GM12878 (cell line): ENCODE results near the gene ABCA4. TPM values are rescaled to one million over a fixed set of nuclear protein-coding genes. Genes with fewer than 3 reads are reported as not detected.

Experiments
- ATAC-seq: fragments of 200-7000 bp; cut with Tn5 transposase; 3 replicates; pipeline ENCODE4 v1.9.1; 2020; ENCODE audit warnings: mild to moderate bottlenecking, moderate library complexity
- BruUV-seq: library from RNA; stranded (reverse); fragments of 400-500 nt; replicated peaks from 2 replicates; lab custom pipeline; 2021; lab: Mats Ljungman, UMichigan
- CTCF ChIA-PET: fragments of 300-600 bp; sonication (Branson Sonifier 250); formaldehyde crosslinking; extraction: SDS; loops from one replicate; lab custom pipeline; 2021; ENCODE audit warnings: inconsistent platforms; lab: Yijun Ruan, JAX
- POLR2A ChIA-PET: fragments of 350-600 bp; formaldehyde crosslinking; extraction: SDS; loops from one replicate; lab custom pipeline; 2021; ENCODE audit warnings: inconsistent platforms; lab: Charles Lee
- RAD21 ChIA-PET: fragments of 300-600 bp; sonication (Branson Sonifier 250); formaldehyde crosslinking; loops from one replicate; lab custom pipeline; 2023; ENCODE audit warnings: antibody characterized with exemption; ENCODE audit not compliant: unreplicated experiment; lab: Charles Lee
- SMC1A ChIA-PET: fragments of 300-600 bp; sonication (Branson Sonifier 250); formaldehyde crosslinking; loops from one replicate; lab custom pipeline; 2023; ENCODE audit not compliant: unreplicated experiment, uncharacterized antibody; lab: Charles Lee
- DNase-seq: peaks from one replicate; pipeline ENCODE4 v3.0.0-alpha.2; 2011; ENCODE audit warnings: low read depth, low spot score
- FAIRE-seq: peaks from 3 replicates; lab custom pipeline; 2011; peaks lifted over from hg19 to GRCh38; lab: Jason Lieb, UNC
- H2AFZ ChIP-seq: 2 replicates; pipeline ENCODE4 v1.6.0; 2011; ENCODE audit warnings: low read depth, low read length, control low read depth; ENCODE audit not compliant: control insufficient read depth
- H3K27ac ChIP-seq: 2 replicates; pipeline ENCODE4 v1.5.1; 2011; ENCODE audit warnings: control low read depth; ENCODE audit not compliant: control insufficient read depth, insufficient read depth
- H3K27me3 ChIP-seq, 2 experiments: replicated peaks in 1 of 2; 2 replicates each; pipeline versions ENCODE4 v1.6.0 to v1.6.1; 2011; ENCODE audit warnings: low read length in 1 of 2; ENCODE audit not compliant: control insufficient read depth in 2 of 2, insufficient read depth in 2 of 2
- H3K36me3 ChIP-seq, 2 experiments: 2 replicates each; pipeline ENCODE4 v1.5.1; 2011; ENCODE audit warnings: low read length in 1 of 2; ENCODE audit not compliant: control insufficient read depth in 2 of 2, insufficient read depth in 2 of 2
- H3K4me1 ChIP-seq: 2 replicates; pipeline ENCODE4 v1.6.1; 2011; ENCODE audit warnings: mild to moderate bottlenecking, low read length, moderate library complexity, mixed read lengths; ENCODE audit not compliant: control insufficient read depth, insufficient read depth
- H3K4me2 ChIP-seq: 2 replicates; pipeline ENCODE4 v1.6.0; 2011; ENCODE audit warnings: control low read depth; ENCODE audit not compliant: control insufficient read depth, insufficient read depth
- H3K4me3 ChIP-seq: fragments of 200-600 bp; sonication (generic); 2 replicates; pipeline ENCODE4 v1.5.1; 2016
- H3K79me2 ChIP-seq: 2 replicates; pipeline ENCODE4 v1.6.0; 2011; ENCODE audit warnings: low read length; ENCODE audit not compliant: control insufficient read depth, insufficient read depth
- H3K9ac ChIP-seq: 2 replicates; pipeline ENCODE4 v1.8.0; 2011; ENCODE audit warnings: low read length, control low read depth, mixed read lengths; ENCODE audit not compliant: control insufficient read depth, insufficient read depth
- H3K9me3 ChIP-seq: replicated peaks from 3 replicates; pipeline ENCODE4 v1.5.1; 2011; ENCODE audit warnings: mild to moderate bottlenecking, low read length; ENCODE audit not compliant: control insufficient read depth, insufficient read depth
- H4K20me1 ChIP-seq: 2 replicates; pipeline ENCODE4 v1.6.0; 2011; ENCODE audit not compliant: control insufficient read depth, insufficient read depth
- CBX3 ChIP-seq: fragments of 200-600 bp; sonication (generic); IDR thresholded peaks from 2 replicates; pipeline ENCODE4 v1.6.1; 2016; ENCODE audit warnings: low read depth, borderline replicate concordance
- ELK1 ChIP-seq: IDR thresholded peaks from 2 replicates; pipeline ENCODE4 v1.6.1; 2012; ENCODE audit warnings: low read depth, low read length, improper control_type of control experiment
- HDGF ChIP-seq: fragments of 450-650 bp; IDR thresholded peaks from 2 replicates; pipeline ENCODE4 v1.6.1; 2016; ENCODE audit warnings: antibody characterized with exemption
- POLR2A ChIP-seq: IDR thresholded peaks from 2 replicates; pipeline ENCODE4 v1.6.1; 2011; ENCODE audit warnings: low read depth, mild to moderate bottlenecking, low read length
- SMAD1 ChIP-seq: fragments of 450-650 bp; IDR thresholded peaks from 2 replicates; pipeline ENCODE4 v1.6.1; 2018; ENCODE audit warnings: mild to moderate bottlenecking, low read depth; ENCODE audit not compliant: partially characterized antibody
- ZBTB4 ChIP-seq: fragments of 450-650 bp; formaldehyde crosslinking; IDR thresholded peaks from 2 replicates; pipeline ENCODE4 v1.4.0; 2022; ENCODE audit warnings: mild to moderate bottlenecking, moderate library complexity
- ZNF207 ChIP-seq: fragments of 450-650 bp; IDR thresholded peaks from 2 replicates; pipeline ENCODE4 v1.6.1; 2014; ENCODE audit warnings: antibody characterized with exemption, mild to moderate bottlenecking, borderline replicate concordance
- ZNF687 ChIP-seq: fragments of 450-650 bp; IDR thresholded peaks from 2 replicates; pipeline ENCODE4 v1.6.1; 2017; ENCODE audit warnings: mild to moderate bottlenecking, moderate library complexity
- WGBS: methylation state at CpG from one replicate; pipeline ENCODE4 v1.1.6; 2016; ENCODE audit warnings: low lambda C conversion rate; ENCODE audit not compliant: insufficient replicate concordance, insufficient coverage; ENCODE audit errors: missing lambda C conversion rate; 5-methylcytosine and 5-hydroxymethylcytosine counted together
- in situ Hi-C: fragments of 300-500 bp; cut with MboI; formaldehyde crosslinking; loops from 9 replicates; pipeline ENCODE4 v1.14.3; 2018; ENCODE audit warnings: mixed read lengths
- intact Hi-C: fragments of 100-400 bp; cut with micrococcal nuclease; formaldehyde crosslinking; loops from one replicate; pipeline ENCODE4 v1.14.2; 2022; ENCODE audit not compliant: unreplicated experiment
- polyA plus RNA-seq, 11 experiments: library from polyadenylated mRNA; depleted of rRNA in 4 of 11; unstranded in 6 of 11; stranded (reverse) in 5 of 11; fragments of >200 nt; fragmentation: Nextera tagmentation in 4 of 11; fragmentation: Illumina TruSeq in 1 of 11; extraction: Ambion mirVana in 4 of 11; extraction: Trizol in 1 of 11; gene quantifications; 1 replicate in 1 of 11; 2 replicates in 10 of 11; pipeline versions ENCODE4 v1.2.1 to v1.2.3, GENCODE V29; 2011 to 2016; ENCODE audit warnings: inconsistent platforms in 2 of 11, missing spikeins in 2 of 11, low read depth in 1 of 11
- total RNA-seq, 4 experiments: library from RNA; depleted of rRNA in 3 of 4; stranded (reverse); fragments of >200 nt in 3 of 4; fragmentation: Illumina TruSeq in 1 of 4; extraction: Trizol in 1 of 4; gene quantifications; 2 replicates each; pipeline versions ENCODE4 v1.2.1 to v1.2.3, GENCODE V29; 2013 to 2021

ABCA4 gene
- total and polyA plus RNA-seq, 10 of the 15 experiments (the other 5 are each of a cell fraction or from before 2014, with no cell fraction given), result 0.03 to 0.28 (median 0.11) TPM; not detected in 3

GRCh38 chr1:94143809-94144176 lies 22.8 kb upstream of the ABCA4 start:
- Histone ChIP-seq H3K27me3 (no peaks in the 10 kb centered on the region; a peak in 1 of 4 replicates), H3K27ac (no peak overlapping the region), H3K9me3 (no peaks in the 10 kb centered on the region), H3K4me1 (no peaks in the 10 kb centered on the region), H3K9ac (no peak overlapping the region)
- intact Hi-C loops, result no loop called here
- SMC1A ChIA-PET, result no interaction called here
- TF ChIP-seq ZNF687 (no peak), POLR2A (no peak)
- TF ChIP-seq, all 136 proteins: peak for 0
- Histone ChIP-seq H2AFZ (no peak overlapping the region), H3K4me2 (no peak overlapping the region), H3K36me3 (no peaks in the 10 kb centered on the region), H3K4me3 (no peak overlapping the region), H3K79me2 (no peaks in the 10 kb centered on the region), H4K20me1 (no peaks in the 10 kb centered on the region)
- no peak for FAIRE-seq
- no TSS peak for BruUV-seq
- ATAC-seq, result no peak
- in situ Hi-C loops, result no loop called here
- ChIA-PET RAD21 (no interaction called here), CTCF (interaction anchor here (1.1 kb wide), 1 partner anchor 11 kb away, joined by 3 read pairs; no protein-coding TSS in a partner anchor), POLR2A (no interaction called here)
- DNase-seq, result no peak

- intact Hi-C loops (no loop called here), in situ Hi-C loops (no loop called here)
- WGBS, result 3% methylated on average over 2 of the region's 2 CpGs
- no peak overlapping the region for H3K27ac ChIP-seq
- no peak overlapping the region for H3K9ac ChIP-seq
- ChIA-PET POLR2A (no interaction called here), RAD21 (no interaction called here), CTCF (no interaction called here), SMC1A (no interaction called here)
- no peak overlapping the region for H2AFZ ChIP-seq
- no peak for ATAC-seq
- no peak for DNase-seq
- H3K9me3 ChIP-seq, result no peaks in the 10 kb centered on the region
- H3K4me1 ChIP-seq, result no peaks in the 10 kb centered on the region
- no peaks in the 10 kb centered on the region; a peak in 1 of 4 replicates for H3K27me3 ChIP-seq
- no peaks in the 10 kb centered on the region for H3K36me3 ChIP-seq
- FAIRE-seq, result no peak
- BruUV-seq, result no TSS peak
- no peak overlapping the region for H3K4me2 ChIP-seq
- no peaks in the 10 kb centered on the region for H4K20me1 ChIP-seq
- H3K4me3 ChIP-seq, result no peak overlapping the region
- no peak for TF ChIP-seq CBX3
- no peak for TF ChIP-seq ELK1
- no peak for TF ChIP-seq HDGF
- no peak for TF ChIP-seq ZNF207
- TF ChIP-seq ZBTB4 (CRISPR knock-in tag), result no peak
- no peak for TF ChIP-seq SMAD1
- no peaks in the 10 kb centered on the region for H3K79me2 ChIP-seq
Measured at GRCh38 chr1:94143173-94143808, 22.3 kb upstream of the ABCA4 start.
